K562 (cell line): ENCODE data around the gene TIGD7. TPM values are rescaled to one million over a fixed set of nuclear protein-coding genes. Genes with fewer than 3 reads are reported as not detected.
A peak's percentile ranks its signal among the peaks of the same experiment; 100 is the strongest.

Experiments used
- POLR2G ChIP-seq: fragments of 200-400 bp; formaldehyde crosslinking; IDR thresholded peaks from 2 replicates; pipeline ENCODE4 v1.6.1; 2017; ENCODE audit warnings: low read depth, mild to moderate bottlenecking, antibody characterized with exemption, low read length, moderate library complexity
- RNF2 ChIP-seq: sonication (generic); IDR thresholded peaks from 2 replicates; pipeline ENCODE4 v1.6.1; 2016
- RREB1 ChIP-seq: fragments of 250-450 bp; sonication (Bioruptor Pico); IDR thresholded peaks from 2 replicates; pipeline ENCODE4 v1.4.0; 2020
- ZNF75A ChIP-seq: fragments of 450-650 bp; formaldehyde crosslinking; IDR thresholded peaks from 2 replicates; pipeline ENCODE4 v1.4.0; 2020; ENCODE audit warnings: mild to moderate bottlenecking
- polyA plus RNA-seq, 8 experiments: library from polyadenylated mRNA; depleted of rRNA in 4 of 8; stranded (reverse) in 5 of 8; unstranded in 3 of 8; fragments of >200 nt; fragmentation: Nextera tagmentation in 2 of 8; fragmentation: Illumina TruSeq in 1 of 8; extraction: Ambion mirVana in 2 of 8; extraction: Trizol in 1 of 8; gene quantifications; 2 replicates each; pipeline versions ENCODE4 v1.2.1 to v1.2.3, GENCODE V29; 2011 to 2014; ENCODE audit warnings: inconsistent platforms in 1 of 8, missing spikeins in 1 of 8
- total RNA-seq, 7 experiments: library from RNA; depleted of rRNA in 6 of 7; stranded (reverse); fragments of >200 nt in 6 of 7; fragmentation: Illumina TruSeq in 2 of 7; extraction: Trizol in 2 of 7; gene quantifications; 2 replicates each; pipeline versions ENCODE4 v1.2.1 to v1.2.3, GENCODE V29; 2011 to 2021; ENCODE audit warnings: low replicate concordance in 1 of 7
- TF ChIP-seq, protein P1 (sequence below): fragments of 200-800 bp; sonication (Bioruptor generic); IDR thresholded peaks from 2 replicates; pipeline ENCODE4 v1.6.1; 2017; ENCODE audit warnings: missing genetic modification characterization, missing compliant biosample characterization
- TF ChIP-seq, protein P2 (sequence below): sonication (generic); formaldehyde crosslinking; IDR thresholded peaks from 2 replicates; pipeline ENCODE4 v1.8.1; 2023; ENCODE audit warnings: mild to moderate bottlenecking, missing genetic modification reagents, moderate library complexity

TIGD7 gene
- total and polyA plus RNA-seq, 9 of the 15 experiments (the other 6 are each of a cell fraction or from before 2014, with no cell fraction given), result 0.84 to 10.7 (median 6.7) TPM

DNA sequence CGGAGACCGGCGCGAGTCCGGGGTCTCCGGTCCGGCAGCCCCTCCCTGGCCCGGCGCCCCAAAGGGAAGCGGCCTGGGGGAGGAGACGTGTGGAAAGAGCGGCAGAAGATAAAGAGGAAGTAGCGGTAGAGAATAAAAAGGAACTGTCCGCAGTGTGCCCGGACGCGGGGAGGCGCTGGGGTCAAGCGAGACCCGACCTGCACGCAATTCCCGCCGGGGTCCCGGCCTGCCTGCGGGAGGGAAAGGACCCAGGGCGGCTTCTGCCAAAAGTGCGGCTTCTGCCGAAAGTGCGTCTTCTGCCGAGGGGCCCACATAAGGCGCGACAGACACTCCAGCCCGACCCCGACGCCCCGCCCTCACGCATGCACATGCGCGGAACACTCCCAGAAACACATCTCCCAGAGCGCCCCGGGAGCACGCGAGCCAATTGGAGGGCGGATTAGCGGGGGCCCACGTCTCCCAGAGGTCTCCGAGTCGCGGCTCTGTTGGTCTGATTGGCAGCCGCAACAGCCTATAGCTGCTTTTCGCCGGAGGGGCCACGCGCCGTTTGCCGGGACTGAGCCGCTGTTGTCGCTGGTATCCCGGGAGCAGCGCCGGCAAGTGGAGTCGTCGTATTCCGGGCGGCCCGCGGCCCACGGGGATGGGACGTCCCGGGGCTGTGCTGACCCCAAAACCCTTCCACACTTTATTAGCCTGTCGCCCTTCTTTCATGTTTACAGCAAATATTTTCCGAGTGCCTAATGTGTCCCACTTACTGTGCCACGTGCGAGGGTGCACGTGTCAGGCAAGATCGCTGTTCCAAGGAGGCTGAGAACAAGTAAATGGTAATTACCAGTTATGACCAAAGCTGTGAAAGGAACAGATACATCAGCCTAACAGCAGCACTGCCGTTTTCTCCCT, 40.8 kb downstream of the TIGD7 start (continued):
- peak; percentile 92 for TF ChIP-seq POLR2G
- TF ChIP-seq ZNF75A, result 0 out of 2 replicates have a peak, but pooled peaks have one; percentile 50
- peak; percentile 85 for TF ChIP-seq RNF2
- TF ChIP-seq, protein P1, sequence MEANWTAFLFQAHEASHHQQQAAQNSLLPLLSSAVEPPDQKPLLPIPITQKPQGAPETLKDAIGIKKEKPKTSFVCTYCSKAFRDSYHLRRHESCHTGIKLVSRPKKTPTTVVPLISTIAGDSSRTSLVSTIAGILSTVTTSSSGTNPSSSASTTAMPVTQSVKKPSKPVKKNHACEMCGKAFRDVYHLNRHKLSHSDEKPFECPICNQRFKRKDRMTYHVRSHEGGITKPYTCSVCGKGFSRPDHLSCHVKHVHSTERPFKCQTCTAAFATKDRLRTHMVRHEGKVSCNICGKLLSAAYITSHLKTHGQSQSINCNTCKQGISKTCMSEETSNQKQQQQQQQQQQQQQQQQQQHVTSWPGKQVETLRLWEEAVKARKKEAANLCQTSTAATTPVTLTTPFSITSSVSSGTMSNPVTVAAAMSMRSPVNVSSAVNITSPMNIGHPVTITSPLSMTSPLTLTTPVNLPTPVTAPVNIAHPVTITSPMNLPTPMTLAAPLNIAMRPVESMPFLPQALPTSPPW (CRISPR knock-in tag), result peak; percentile 83
- TF ChIP-seq, protein P2, sequence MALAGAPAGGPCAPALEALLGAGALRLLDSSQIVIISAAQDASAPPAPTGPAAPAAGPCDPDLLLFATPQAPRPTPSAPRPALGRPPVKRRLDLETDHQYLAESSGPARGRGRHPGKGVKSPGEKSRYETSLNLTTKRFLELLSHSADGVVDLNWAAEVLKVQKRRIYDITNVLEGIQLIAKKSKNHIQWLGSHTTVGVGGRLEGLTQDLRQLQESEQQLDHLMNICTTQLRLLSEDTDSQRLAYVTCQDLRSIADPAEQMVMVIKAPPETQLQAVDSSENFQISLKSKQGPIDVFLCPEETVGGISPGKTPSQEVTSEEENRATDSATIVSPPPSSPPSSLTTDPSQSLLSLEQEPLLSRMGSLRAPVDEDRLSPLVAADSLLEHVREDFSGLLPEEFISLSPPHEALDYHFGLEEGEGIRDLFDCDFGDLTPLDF (CRISPR knock-in tag), result peak; percentile 68
- no peak for TF ChIP-seq RREB1 (CRISPR knock-in tag)
